ENCODE results near the gene SPDEF. TPM values are rescaled to one million over a fixed set of nuclear protein-coding genes. Genes with fewer than 3 reads are reported as not detected.

SPDEF gene
- total RNA-seq, 1 donor from 2014 or later: not detected

DNA sequence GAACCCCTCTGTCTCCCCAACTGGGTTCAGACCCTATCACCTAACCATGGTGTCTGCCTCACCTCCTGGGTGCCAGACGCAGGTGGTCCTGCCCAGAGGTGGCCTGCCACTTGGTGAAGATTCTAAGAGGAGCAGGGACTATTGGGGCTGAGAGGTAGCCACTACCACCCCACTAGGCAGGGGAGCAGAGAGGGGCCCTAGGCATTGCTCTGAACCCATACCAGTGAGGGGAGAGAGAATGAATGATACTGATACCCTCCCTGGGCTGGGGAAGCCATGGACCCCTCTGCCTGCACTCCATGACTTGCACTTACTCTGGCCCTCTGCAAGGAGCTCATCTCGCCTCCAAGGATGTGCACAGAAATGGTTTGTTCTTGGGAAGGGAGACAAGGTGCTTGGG, 31.7 kb upstream of the SPDEF start:
- H3K9me3 ChIP-seq (ENCODE audit: low read depth): no peaks in the 10 kb centered on the region
- Mint-ChIP-seq H3K27ac (no peak overlapping the region), H3K36me3 (peaks cover 2% of the 10 kb centered on the region), H3K27me3 (ENCODE audit: insufficient read depth, low read depth) (no peaks in the 10 kb centered on the region), H3K9me3 (no peaks in the 10 kb centered on the region), H3K4me1 (peaks cover 14% of the 10 kb centered on the region), H3K4me3 (no peak overlapping the region)
- H3K4me3 ChIP-seq: no peak overlapping the region
- peaks cover 18% of the 10 kb centered on the region for H3K79me2 ChIP-seq (ENCODE audit: low read depth)
- DNase-seq (ENCODE audit: low spot score): no peak
- H4K20me1 ChIP-seq (ENCODE audit: low read depth): peaks cover 63% of the 10 kb centered on the region
- no peak overlapping the region for H3K4me2 ChIP-seq
- H3K27ac ChIP-seq: no peak overlapping the region
- no peak overlapping the region for H2AFZ ChIP-seq (replicated peaks)
- no peaks in the 10 kb centered on the region for H3K27me3 ChIP-seq
- no peaks in the 10 kb centered on the region for H3K36me3 ChIP-seq
- no peak overlapping the region for H3K9ac ChIP-seq
- TF ChIP-seq, protein P1, sequence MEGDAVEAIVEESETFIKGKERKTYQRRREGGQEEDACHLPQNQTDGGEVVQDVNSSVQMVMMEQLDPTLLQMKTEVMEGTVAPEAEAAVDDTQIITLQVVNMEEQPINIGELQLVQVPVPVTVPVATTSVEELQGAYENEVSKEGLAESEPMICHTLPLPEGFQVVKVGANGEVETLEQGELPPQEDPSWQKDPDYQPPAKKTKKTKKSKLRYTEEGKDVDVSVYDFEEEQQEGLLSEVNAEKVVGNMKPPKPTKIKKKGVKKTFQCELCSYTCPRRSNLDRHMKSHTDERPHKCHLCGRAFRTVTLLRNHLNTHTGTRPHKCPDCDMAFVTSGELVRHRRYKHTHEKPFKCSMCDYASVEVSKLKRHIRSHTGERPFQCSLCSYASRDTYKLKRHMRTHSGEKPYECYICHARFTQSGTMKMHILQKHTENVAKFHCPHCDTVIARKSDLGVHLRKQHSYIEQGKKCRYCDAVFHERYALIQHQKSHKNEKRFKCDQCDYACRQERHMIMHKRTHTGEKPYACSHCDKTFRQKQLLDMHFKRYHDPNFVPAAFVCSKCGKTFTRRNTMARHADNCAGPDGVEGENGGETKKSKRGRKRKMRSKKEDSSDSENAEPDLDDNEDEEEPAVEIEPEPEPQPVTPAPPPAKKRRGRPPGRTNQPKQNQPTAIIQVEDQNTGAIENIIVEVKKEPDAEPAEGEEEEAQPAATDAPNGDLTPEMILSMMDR (IDR thresholded peaks at IDR 0.05): no peak
- TF ChIP-seq EZH2 (IDR thresholded peaks at IDR 0.05): no peak
- TF ChIP-seq EZH2phosphoT487 (IDR thresholded peaks at IDR 0.05): no peak
- H3K4me1 ChIP-seq: peaks cover 21% of the 10 kb centered on the region
- peaks cover 6% of the 10 kb centered on the region for H3F3A ChIP-seq (ENCODE audit: low read depth)

DNA sequence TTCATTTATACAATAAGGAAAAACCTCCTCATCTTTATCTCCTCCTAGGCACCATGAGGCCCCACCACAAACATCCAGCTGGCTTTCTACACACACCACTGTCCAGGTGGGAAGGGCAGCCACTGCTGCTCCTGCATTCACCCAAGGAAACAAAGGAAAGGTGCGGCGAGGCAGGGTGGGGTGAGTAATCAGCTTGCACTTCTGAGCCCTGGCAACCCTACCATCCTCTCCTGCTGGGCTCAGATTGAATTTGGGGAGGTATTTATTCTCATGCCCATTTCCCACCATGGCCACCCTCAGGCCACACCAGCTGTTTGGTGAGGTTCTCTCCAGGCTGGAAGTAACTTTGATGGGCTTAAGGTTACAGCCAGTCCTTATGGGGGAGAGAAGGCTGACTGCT, 31.2 kb upstream of the SPDEF start:
- H3K27me3 Mint-ChIP-seq (ENCODE audit: insufficient read depth, low read depth): peaks cover 3% of the 10 kb centered on the region
- no peaks in the 10 kb centered on the region for H3K9me3 Mint-ChIP-seq
- H3K36me3 ChIP-seq: no peaks in the 10 kb centered on the region
- H3K9me3 ChIP-seq (ENCODE audit: low read depth): no peaks in the 10 kb centered on the region
- TF ChIP-seq, protein P1 (IDR thresholded peaks at IDR 0.05): no peak
- no peak for TF ChIP-seq EZH2phosphoT487 (IDR thresholded peaks at IDR 0.05)
- TF ChIP-seq EZH2 (IDR thresholded peaks at IDR 0.05): no peak
- H3K4me1 Mint-ChIP-seq: peaks cover 14% of the 10 kb centered on the region
- no peak overlapping the region for H3K4me3 Mint-ChIP-seq
- H3K4me1 ChIP-seq: peaks cover 21% of the 10 kb centered on the region
- H3K9ac ChIP-seq: no peak overlapping the region
- no peak overlapping the region for H2AFZ ChIP-seq (replicated peaks)
- no peak for DNase-seq (ENCODE audit: low spot score)
- no peak overlapping the region for H3K4me2 ChIP-seq
- peaks cover 62% of the 10 kb centered on the region for H4K20me1 ChIP-seq (ENCODE audit: low read depth)
- no peak overlapping the region for H3K27ac ChIP-seq
- H3K27ac Mint-ChIP-seq: no peak overlapping the region
- no peak overlapping the region for H3K4me3 ChIP-seq
- H3K36me3 Mint-ChIP-seq: peaks cover 2% of the 10 kb centered on the region
- peaks cover 13% of the 10 kb centered on the region for H3K79me2 ChIP-seq (ENCODE audit: low read depth)
- peaks cover 6% of the 10 kb centered on the region for H3F3A ChIP-seq (ENCODE audit: low read depth)
- no peaks in the 10 kb centered on the region for H3K27me3 ChIP-seq

DNA sequence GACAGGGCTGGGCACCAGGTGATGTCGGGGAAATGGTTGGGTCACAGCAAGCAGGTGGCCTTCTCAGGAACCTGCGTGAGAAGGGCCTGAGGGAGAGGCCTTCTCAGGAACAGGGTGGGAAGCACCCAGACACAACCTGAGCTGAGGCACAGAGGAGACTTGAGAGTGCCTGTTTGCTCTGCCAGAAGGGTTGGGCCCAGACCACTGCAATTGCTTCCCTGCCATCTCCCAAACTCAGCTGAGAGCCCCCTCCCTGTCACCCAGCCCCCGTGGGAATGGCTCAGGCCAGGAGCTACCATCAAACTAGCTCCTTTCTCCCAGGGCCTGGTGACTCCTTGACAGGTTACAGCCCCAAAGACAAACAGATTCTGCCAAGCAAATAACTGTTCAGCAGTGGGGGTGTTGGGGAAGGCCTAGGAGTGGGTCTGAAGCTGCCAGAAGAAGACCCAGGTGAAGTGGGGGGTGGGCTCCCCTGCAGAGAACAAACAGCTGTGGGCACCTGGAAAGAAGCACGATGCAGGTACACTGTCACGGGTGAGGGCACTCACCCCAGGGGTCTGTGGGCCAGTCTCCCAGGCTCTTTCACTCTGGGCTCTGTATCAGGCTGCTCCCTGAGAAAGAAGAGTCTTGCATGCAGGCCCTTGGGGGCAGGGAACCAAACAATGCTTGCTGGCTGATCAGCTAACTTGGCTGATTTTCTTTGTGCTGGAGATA, 30.4 kb upstream of the SPDEF start:
- peaks cover 6% of the 10 kb centered on the region for H3F3A ChIP-seq (ENCODE audit: low read depth)
- H3K9me3 ChIP-seq (ENCODE audit: low read depth): no peaks in the 10 kb centered on the region
- H3K27ac Mint-ChIP-seq: no peak overlapping the region
- peaks cover 21% of the 10 kb centered on the region for H3K4me1 ChIP-seq
- no peaks in the 10 kb centered on the region for H3K27me3 ChIP-seq
- H3K9me3 Mint-ChIP-seq: no peaks in the 10 kb centered on the region
- H3K4me1 Mint-ChIP-seq: peaks cover 14% of the 10 kb centered on the region
- H3K27ac ChIP-seq: no peak overlapping the region
- no peak overlapping the region for H3K4me3 Mint-ChIP-seq
- H3K4me2 ChIP-seq: no peak overlapping the region
- H3K27me3 Mint-ChIP-seq (ENCODE audit: insufficient read depth, low read depth): peaks cover 4% of the 10 kb centered on the region
- H3K36me3 ChIP-seq: no peaks in the 10 kb centered on the region
- H3K9ac ChIP-seq: no peak overlapping the region
- H3K79me2 ChIP-seq (ENCODE audit: low read depth): peaks cover 5% of the 10 kb centered on the region
- peaks cover 2% of the 10 kb centered on the region for H3K36me3 Mint-ChIP-seq
- H4K20me1 ChIP-seq (ENCODE audit: low read depth): peaks cover 54% of the 10 kb centered on the region
- no peak for TF ChIP-seq EZH2 (IDR thresholded peaks at IDR 0.05)
- TF ChIP-seq EZH2phosphoT487 (IDR thresholded peaks at IDR 0.05): no peak
- DNase-seq (ENCODE audit: low spot score): no peak
- no peak overlapping the region for H3K4me3 ChIP-seq
- no peak overlapping the region for H2AFZ ChIP-seq (replicated peaks)

DNA sequence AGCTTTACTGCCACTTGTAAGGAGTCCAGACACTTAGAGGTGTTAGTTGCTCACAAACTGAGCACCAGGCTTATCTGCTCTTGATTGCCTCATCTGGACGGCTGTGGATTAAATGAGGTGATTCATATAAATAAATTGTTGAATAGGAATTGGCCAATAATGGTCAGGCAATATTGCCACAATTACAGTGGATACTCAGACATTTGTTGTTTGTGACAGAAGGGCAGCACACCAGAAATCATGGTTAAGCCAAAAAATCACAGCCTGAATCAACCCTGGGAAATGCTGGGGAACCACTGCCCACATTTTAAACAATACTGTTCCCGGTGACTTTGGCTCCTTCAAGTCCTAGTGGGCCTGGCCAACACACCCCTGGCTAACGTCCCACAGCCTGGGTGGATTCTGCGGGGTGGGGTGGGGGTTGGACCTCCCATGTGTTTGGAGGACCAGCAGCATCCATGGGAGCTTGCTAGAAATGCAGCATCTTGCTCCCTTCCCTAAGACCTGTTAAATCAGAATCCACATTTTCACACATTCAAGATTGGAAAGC, 29.5 kb upstream of the SPDEF start:
- H3K27ac ChIP-seq: no peak overlapping the region
- H2AFZ ChIP-seq (replicated peaks): no peak overlapping the region
- H3K9ac ChIP-seq: no peak overlapping the region
- Mint-ChIP-seq H3K27me3 (ENCODE audit: insufficient read depth, low read depth) (peaks cover 4% of the 10 kb centered on the region), H3K4me3 (no peak overlapping the region), H3K27ac (no peak overlapping the region), H3K36me3 (peaks cover 2% of the 10 kb centered on the region), H3K4me1 (peaks cover 23% of the 10 kb centered on the region), H3K9me3 (no peaks in the 10 kb centered on the region)
- H3F3A ChIP-seq (ENCODE audit: low read depth): peaks cover 6% of the 10 kb centered on the region
- no peak overlapping the region for H3K4me2 ChIP-seq
- no peaks in the 10 kb centered on the region for H3K9me3 ChIP-seq (ENCODE audit: low read depth)
- TF ChIP-seq EZH2phosphoT487 (IDR thresholded peaks at IDR 0.05) (no peak), EZH2 (IDR thresholded peaks at IDR 0.05) (no peak)
- TF ChIP-seq, protein P1 (IDR thresholded peaks at IDR 0.05): no peak
- H3K4me1 ChIP-seq: peaks cover 21% of the 10 kb centered on the region
- no peaks in the 10 kb centered on the region for H3K27me3 ChIP-seq
- no peaks in the 10 kb centered on the region for H3K79me2 ChIP-seq (ENCODE audit: low read depth)
- peaks cover 48% of the 10 kb centered on the region for H4K20me1 ChIP-seq (ENCODE audit: low read depth)
- no peak for DNase-seq (ENCODE audit: low spot score)
- no peaks in the 10 kb centered on the region for H3K36me3 ChIP-seq
- no peak overlapping the region for H3K4me3 ChIP-seq
